PC-9 (cell line): Measurements from ENCODE around the gene RPL28. TPM values are rescaled to one million over a fixed set of nuclear protein-coding genes. Genes with fewer than 3 reads are reported as not detected.
A peak's percentile ranks its signal among the peaks of the same experiment; 100 is the strongest.

Source experiments
- BruUV-seq: library from RNA; stranded (reverse); fragments of 400-500 nt; replicated peaks from 2 replicates; lab custom pipeline; 2021; lab: Mats Ljungman, UMichigan
- CTCF ChIA-PET: fragments of 300-600 bp; sonication (Branson Sonifier 250); formaldehyde crosslinking; loops from one replicate; lab custom pipeline; 2022; ENCODE audit warnings: antibody characterized with exemption; lab: Charles Lee
- POLR2A ChIA-PET: fragments of 300-600 bp; sonication (Branson Sonifier 250); formaldehyde crosslinking; loops from one replicate; lab custom pipeline; 2022; ENCODE audit warnings: antibody characterized with exemption; ENCODE audit not compliant: unreplicated experiment; lab: Charles Lee
- DNase-seq, 2 experiments: peaks; one replicate each; pipeline versions ENCODE4 v3.0.0 to v3.0.0-alpha.2; 2015 to 2022; ENCODE audit warnings: mixed read lengths in 1 of 2
- H2AFZ ChIP-seq: fragments of 200-600 bp; sonication (generic); 2 replicates; pipeline ENCODE4 v1.8.1; 2017; ENCODE audit warnings: antibody characterized with exemption
- H3F3A ChIP-seq: fragments of 200-600 bp; sonication (generic); 2 replicates; pipeline ENCODE4 v1.8.1; 2017; ENCODE audit warnings: antibody characterized with exemption, mild to moderate bottlenecking, low read depth; ENCODE audit not compliant: insufficient read depth
- H3K27ac ChIP-seq: fragments of 200-600 bp; sonication (generic); 2 replicates; pipeline ENCODE4 v1.6.1; 2016; ENCODE audit warnings: mixed run types
- H3K27me3 ChIP-seq: fragments of 200-600 bp; sonication (generic); 2 replicates; pipeline ENCODE4 v1.6.1; 2016; ENCODE audit warnings: low read depth, mixed run types; ENCODE audit not compliant: insufficient read depth
- H3K36me3 ChIP-seq: fragments of 200-600 bp; sonication (generic); 2 replicates; pipeline ENCODE4 v1.6.1; 2016; ENCODE audit warnings: low read depth, mixed run types
- H3K4me1 ChIP-seq: fragments of 200-600 bp; sonication (generic); replicated peaks from 2 replicates; pipeline ENCODE4 v1.6.1; 2016; ENCODE audit warnings: mixed run types; ENCODE audit not compliant: insufficient read depth
- H3K4me2 ChIP-seq: fragments of 200-600 bp; sonication (generic); 2 replicates; pipeline ENCODE4 v1.6.1; 2017; ENCODE audit warnings: mixed run types
- H3K4me3 ChIP-seq: fragments of 200-600 bp; sonication (generic); 2 replicates; pipeline ENCODE4 v1.6.1; 2016; ENCODE audit warnings: mixed run types
- H3K79me2 ChIP-seq: fragments of 200-600 bp; sonication (generic); 2 replicates; pipeline ENCODE4 v1.6.1; 2017; ENCODE audit warnings: low read depth, mixed run types
- H3K9me2 ChIP-seq: fragments of 200-600 bp; sonication (generic); 2 replicates; pipeline ENCODE4 v1.8.1; 2017; ENCODE audit warnings: mild to moderate bottlenecking; ENCODE audit not compliant: insufficient read depth
- H3K9me3 ChIP-seq: fragments of 200-600 bp; sonication (generic); 2 replicates; pipeline ENCODE4 v1.8.1; 2016; ENCODE audit warnings: low read depth; ENCODE audit not compliant: insufficient read depth
- H4K20me1 ChIP-seq: fragments of 200-600 bp; sonication (generic); 2 replicates; pipeline ENCODE4 v1.8.1; 2017; ENCODE audit not compliant: insufficient read depth
- EZH2 ChIP-seq: fragments of 200-600 bp; sonication (generic); IDR thresholded peaks from 2 replicates; pipeline ENCODE4 v1.8.0; 2017; ENCODE audit warnings: antibody characterized with exemption, low read depth
- intact Hi-C: fragments of 100-400 bp; cut with micrococcal nuclease; formaldehyde crosslinking; loops from one replicate; pipeline ENCODE4 v1.10.0; 2022; ENCODE audit not compliant: unreplicated experiment
- total RNA-seq: library from RNA; stranded (reverse); gene quantifications from 2 replicates; pipeline ENCODE4 v1.2.3, GENCODE V29; 2021
- TF ChIP-seq, protein P1 (sequence below): fragments of 200-600 bp; sonication (generic); conservative IDR thresholded peaks from 2 replicates; pipeline ENCODE4 v1.6.1; 2017; ENCODE audit warnings: mixed run types, antibody characterized with exemption, mild to moderate bottlenecking, moderate library complexity

RPL28 gene
- total RNA-seq, 1 experiment from 2014 or later: 2,433 TPM

DNA sequence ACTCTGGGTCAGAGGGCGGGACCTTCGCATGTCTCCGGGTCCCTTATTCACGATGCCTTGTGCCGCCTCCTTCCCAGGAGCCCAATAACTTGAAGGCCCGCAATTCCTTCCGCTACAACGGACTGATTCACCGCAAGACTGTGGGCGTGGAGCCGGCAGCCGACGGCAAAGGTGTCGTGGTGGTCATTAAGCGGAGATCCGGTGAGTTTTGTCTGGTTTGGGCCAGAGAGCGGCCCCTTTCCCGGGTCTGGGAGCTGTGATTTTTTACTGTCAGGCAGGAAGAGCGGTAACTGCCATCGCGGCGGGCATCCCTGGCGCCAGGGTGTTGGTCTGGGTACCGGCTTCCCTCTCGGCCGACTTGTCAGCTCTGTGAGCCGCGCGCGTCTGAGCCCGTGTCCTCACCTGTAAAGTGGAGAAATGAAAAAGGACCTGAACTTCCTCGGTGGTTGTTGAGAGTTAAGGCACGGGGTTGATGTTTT, 800 bp downstream of the RPL28 start:
- TF ChIP-seq, protein P1, sequence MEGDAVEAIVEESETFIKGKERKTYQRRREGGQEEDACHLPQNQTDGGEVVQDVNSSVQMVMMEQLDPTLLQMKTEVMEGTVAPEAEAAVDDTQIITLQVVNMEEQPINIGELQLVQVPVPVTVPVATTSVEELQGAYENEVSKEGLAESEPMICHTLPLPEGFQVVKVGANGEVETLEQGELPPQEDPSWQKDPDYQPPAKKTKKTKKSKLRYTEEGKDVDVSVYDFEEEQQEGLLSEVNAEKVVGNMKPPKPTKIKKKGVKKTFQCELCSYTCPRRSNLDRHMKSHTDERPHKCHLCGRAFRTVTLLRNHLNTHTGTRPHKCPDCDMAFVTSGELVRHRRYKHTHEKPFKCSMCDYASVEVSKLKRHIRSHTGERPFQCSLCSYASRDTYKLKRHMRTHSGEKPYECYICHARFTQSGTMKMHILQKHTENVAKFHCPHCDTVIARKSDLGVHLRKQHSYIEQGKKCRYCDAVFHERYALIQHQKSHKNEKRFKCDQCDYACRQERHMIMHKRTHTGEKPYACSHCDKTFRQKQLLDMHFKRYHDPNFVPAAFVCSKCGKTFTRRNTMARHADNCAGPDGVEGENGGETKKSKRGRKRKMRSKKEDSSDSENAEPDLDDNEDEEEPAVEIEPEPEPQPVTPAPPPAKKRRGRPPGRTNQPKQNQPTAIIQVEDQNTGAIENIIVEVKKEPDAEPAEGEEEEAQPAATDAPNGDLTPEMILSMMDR: no peak
- TF ChIP-seq EZH2: no peak
- BruUV-seq: TSS peak; percentile 53
- no peaks in the 10 kb centered on the region for H3K9me3 ChIP-seq
- CTCF ChIA-PET: no interaction called here
- H3K4me3 ChIP-seq: peak overlapping the region; percentile 88
- DNase-seq: no peak
- peaks cover 61% of the 10 kb centered on the region for H3F3A ChIP-seq
- peaks cover 39% of the 10 kb centered on the region for H3K4me1 ChIP-seq
- H3K27ac ChIP-seq: peak overlapping the region; percentile 49
- H3K36me3 ChIP-seq: peaks cover 38% of the 10 kb centered on the region
- H3K4me2 ChIP-seq: peak overlapping the region; percentile 97
- POLR2A ChIA-PET: interaction anchor here (0.7 to 0.8 kb wide), 2 partner anchors 12 to 35 kb away, joined by 4 read pairs; no protein-coding TSS in a partner anchor
- intact Hi-C loops: loop anchor here (10.0 kb wide), 1 partner anchor 222 kb away; the partner anchor contains the start of gene DNAAF3
- peaks cover 55% of the 10 kb centered on the region for H4K20me1 ChIP-seq
- H3K27me3 ChIP-seq: no peaks in the 10 kb centered on the region
- H3K79me2 ChIP-seq: peaks cover 73% of the 10 kb centered on the region
- no peak overlapping the region for H2AFZ ChIP-seq
- H3K9me2 ChIP-seq: no peaks in the 10 kb centered on the region

DNA sequence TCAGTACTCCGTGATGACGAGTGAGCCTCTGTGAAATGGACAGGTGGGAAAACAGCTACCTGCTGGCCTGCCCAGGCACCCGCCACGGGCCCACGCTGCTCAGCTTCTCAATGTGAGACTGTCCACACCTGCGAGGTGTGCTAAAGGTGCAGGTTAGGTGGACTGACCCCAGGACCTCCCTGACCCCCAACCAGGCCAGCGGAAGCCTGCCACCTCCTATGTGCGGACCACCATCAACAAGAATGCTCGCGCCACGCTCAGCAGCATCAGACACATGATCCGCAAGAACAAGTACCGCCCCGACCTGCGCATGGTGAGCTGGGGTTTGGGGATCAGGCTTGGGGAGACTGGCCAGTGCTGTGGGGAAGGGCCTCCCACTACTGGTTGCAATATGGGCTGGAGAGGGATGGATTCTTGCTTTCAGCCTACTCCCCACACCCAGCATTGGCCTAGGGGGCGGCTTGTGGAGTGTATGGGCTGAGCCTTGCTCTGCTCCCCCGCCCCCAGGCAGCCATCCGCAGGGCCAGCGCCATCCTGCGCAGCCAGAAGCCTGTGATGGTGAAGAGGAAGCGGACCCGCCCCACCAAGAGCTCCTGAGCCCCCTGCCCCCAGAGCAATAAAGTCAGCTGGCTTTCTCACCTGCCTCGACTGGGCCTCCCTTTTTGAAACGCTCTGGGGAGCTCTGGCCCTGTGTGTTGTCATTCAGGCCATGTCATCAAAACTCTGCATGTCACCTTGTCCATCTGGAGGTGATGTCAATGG, 2.2 kb downstream of the RPL28 start:
- H3K27me3 ChIP-seq: no peaks in the 10 kb centered on the region
- no peak overlapping the region for H2AFZ ChIP-seq
- peak overlapping the region; percentile 97 for H3K4me2 ChIP-seq
- DNase-seq: no peak
- H3K9me2 ChIP-seq: no peaks in the 10 kb centered on the region
- H3F3A ChIP-seq: peaks cover 70% of the 10 kb centered on the region
- no TSS peak for BruUV-seq
- no peak overlapping the region; the same call in 1 of the 2 replicates for H3K27ac ChIP-seq
- ChIA-PET CTCF (no interaction called here), POLR2A (interaction anchor here (0.7 to 1.2 kb wide), 2 partner anchors 88 to 129 kb away, joined by 6 to 8 read pairs; partner anchors contain the start of genes PPP6R1 and ZNF628)
- peaks cover 59% of the 10 kb centered on the region for H3K79me2 ChIP-seq
- H3K36me3 ChIP-seq: peaks cover 38% of the 10 kb centered on the region
- H3K9me3 ChIP-seq: no peaks in the 10 kb centered on the region
- H3K4me3 ChIP-seq: peak overlapping the region; percentile 88
- intact Hi-C loops: loop anchor here (10.0 kb wide), 1 partner anchor 223 kb away; the partner anchor contains the start of gene DNAAF3
- TF ChIP-seq, protein P1: no peak
- no peak for TF ChIP-seq EZH2
- peaks cover 64% of the 10 kb centered on the region for H4K20me1 ChIP-seq
- peaks cover 26% of the 10 kb centered on the region for H3K4me1 ChIP-seq

DNA sequence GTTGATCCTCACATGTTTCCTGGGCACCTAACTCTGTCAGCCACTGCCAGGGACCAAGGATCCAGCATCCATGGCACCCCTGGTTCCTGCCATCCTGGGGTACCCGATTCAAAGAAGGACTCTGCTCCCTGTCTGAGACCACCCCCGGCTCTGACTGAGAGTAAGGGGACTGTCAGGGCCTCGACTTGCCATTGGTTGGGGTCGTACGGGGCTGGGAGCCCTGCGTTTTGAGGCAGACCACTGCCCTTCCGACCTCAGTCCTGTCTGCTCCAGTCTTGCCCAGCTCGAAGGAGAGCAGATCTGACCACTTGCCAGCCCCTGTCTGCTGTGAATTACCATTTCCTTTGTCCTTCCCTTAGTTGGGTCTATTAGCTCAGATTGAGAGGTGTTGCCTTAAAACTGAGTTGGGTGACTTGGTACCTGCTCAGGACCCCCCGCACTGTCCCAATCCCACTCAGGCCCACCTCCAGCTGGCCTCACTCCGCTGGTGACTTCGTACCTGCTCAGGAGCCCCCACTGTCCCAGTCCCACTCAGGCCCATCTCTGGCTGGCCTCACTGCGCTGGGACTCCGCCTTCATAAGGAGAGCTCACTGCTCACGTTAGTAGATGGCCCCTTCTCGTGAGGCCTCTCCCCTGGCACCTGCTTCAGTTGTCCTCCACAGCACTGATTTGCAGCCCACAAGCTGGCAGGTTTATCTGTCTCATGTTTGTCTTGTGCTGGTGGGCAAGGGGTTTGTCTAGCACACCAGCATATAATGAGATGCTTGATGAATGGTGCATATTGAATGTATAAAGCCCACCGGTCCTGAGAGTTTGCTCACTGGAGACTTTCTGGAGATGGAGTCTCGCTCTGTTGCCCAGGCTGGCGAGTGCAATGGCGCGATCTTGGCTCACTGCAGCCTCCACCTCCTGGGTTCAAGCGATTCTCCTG, 3.9 kb downstream of the RPL28 start:
- Histone ChIP-seq H3K9me3 (no peaks in the 10 kb centered on the region), H3K79me2 (peaks cover 49% of the 10 kb centered on the region), H3K9me2 (no peaks in the 10 kb centered on the region), H3K4me3 (no peak overlapping the region), H3K27me3 (no peaks in the 10 kb centered on the region), H4K20me1 (peaks cover 64% of the 10 kb centered on the region), H3K4me1 (peaks cover 23% of the 10 kb centered on the region), H3F3A (peaks cover 84% of the 10 kb centered on the region), H3K27ac (no peak overlapping the region), H3K36me3 (peaks cover 38% of the 10 kb centered on the region), H3K4me2 (no peak overlapping the region), H2AFZ (no peak overlapping the region)
- BruUV-seq: no TSS peak
- ChIA-PET CTCF (interaction anchor here (0.6 to 1.6 kb wide), 3 partner anchors 14 to 915 kb away, joined by 3 to 5 read pairs (median 4); partner anchors contain the start of gene NAT14), POLR2A (interaction anchor here (0.6 kb wide), 1 partner anchor 95 kb away, joined by 3 read pairs; no protein-coding TSS in a partner anchor)
- no peak for DNase-seq
- TF ChIP-seq, protein P1: no peak
- no peak for TF ChIP-seq EZH2
- intact Hi-C loops: loop anchor here (10.0 kb wide), 1 partner anchor 225 kb away; the partner anchor contains the start of gene DNAAF3
